Liver (tissue), 9 donors: ENCODE results near the gene GIPC2. TPM values are rescaled to one million over a fixed set of nuclear protein-coding genes. Genes with fewer than 3 reads are reported as not detected.

Source experiments
- DNase-seq: peaks from one replicate; pipeline ENCODE4 v3.0.0-alpha.2; 2017; ENCODE audit warnings: low spot score
- H3K27ac ChIP-seq, 2 donors: one replicate each; pipeline ENCODE4 v1.7.0; 2013; ENCODE audit warnings: inconsistent platforms in 2 of 2, low read length in 2 of 2, control low read depth in 1 of 2, low read depth in 1 of 2, mild to moderate bottlenecking in 1 of 2
- H3K27me3 ChIP-seq, 4 donors: one replicate each; pipeline versions ENCODE4 v1.6.1 to v1.7.0; 2013; ENCODE audit warnings: low read length in 3 of 4, inconsistent platforms in 1 of 4, mild to moderate bottlenecking in 1 of 4, moderate library complexity in 1 of 4; ENCODE audit not compliant: control insufficient read depth in 4 of 4, insufficient read depth in 4 of 4
- H3K36me3 ChIP-seq, 4 donors: one replicate each; pipeline versions ENCODE4 v1.6.1 to v1.7.0; 2013; ENCODE audit warnings: low read length in 3 of 4, mild to moderate bottlenecking in 3 of 4, low read depth in 1 of 4, moderate library complexity in 1 of 4; ENCODE audit not compliant: control insufficient read depth in 4 of 4, insufficient read depth in 3 of 4
- H3K4me1 ChIP-seq, 4 donors: one replicate each; pipeline versions ENCODE4 v1.6.1 to v1.7.0; 2013; ENCODE audit warnings: low read length in 3 of 4, mild to moderate bottlenecking in 3 of 4, moderate library complexity in 1 of 4; ENCODE audit not compliant: control insufficient read depth in 4 of 4, insufficient read depth in 4 of 4
- H3K4me3 ChIP-seq, 3 donors: one replicate each; pipeline versions ENCODE4 v1.6.1 to v1.7.0; 2013; ENCODE audit warnings: low read length in 3 of 3, control low read depth in 1 of 3, low read depth in 1 of 3, mild to moderate bottlenecking in 1 of 3
- H3K9ac ChIP-seq, 2 donors: one replicate each; pipeline ENCODE4 v1.7.0; 2013; ENCODE audit warnings: low read length in 2 of 2, mild to moderate bottlenecking in 2 of 2, moderate library complexity in 2 of 2, control low read depth in 1 of 2, low read depth in 1 of 2
- H3K9me3 ChIP-seq, 4 donors: one replicate each; pipeline versions ENCODE4 v1.6.1 to v1.7.0; 2013; ENCODE audit warnings: low read length in 3 of 4; ENCODE audit not compliant: control insufficient read depth in 4 of 4
- ATF3 ChIP-seq: IDR thresholded peaks from 2 replicates; pipeline ENCODE4 v1.6.1; 2016; ENCODE audit warnings: antibody characterized with exemption
- CTCF ChIP-seq: fragments of 150-350 bp; IDR thresholded peaks from 2 replicates; pipeline ENCODE4 v1.5.1; 2017; ENCODE audit warnings: improper control_type of control experiment, low read depth, low read length; ENCODE audit not compliant: missing input control
- EGR1 ChIP-seq, 2 donors: IDR thresholded peaks; 2 replicates each; pipeline ENCODE4 v1.6.1; 2016 to 2018; ENCODE audit warnings: antibody characterized with exemption in 2 of 2, low read depth in 2 of 2
- FOXA1 ChIP-seq: IDR thresholded peaks from 2 replicates; pipeline ENCODE4 v1.6.1; 2016; ENCODE audit warnings: antibody characterized with exemption
- FOXA2 ChIP-seq: IDR thresholded peaks from 2 replicates; pipeline ENCODE4 v1.6.1; 2016; ENCODE audit warnings: antibody characterized with exemption
- GABPA ChIP-seq, 2 donors: IDR thresholded peaks in 1 of 2; conservative IDR thresholded peaks in 1 of 2; 2 replicates each; pipeline ENCODE4 v1.6.1; 2016; ENCODE audit warnings: antibody characterized with exemption in 2 of 2, mild to moderate bottlenecking in 1 of 2, moderate library complexity in 1 of 2
- HNF4A ChIP-seq, 2 donors: conservative IDR thresholded peaks; 2 replicates each; pipeline ENCODE4 v1.6.1; 2016; ENCODE audit warnings: antibody characterized with exemption in 2 of 2, mild to moderate bottlenecking in 2 of 2
- HNF4G ChIP-seq: IDR thresholded peaks from 2 replicates; pipeline ENCODE4 v1.6.1; 2016; ENCODE audit warnings: antibody characterized with exemption
- JUND ChIP-seq, 2 donors: IDR thresholded peaks; 2 replicates each; pipeline ENCODE4 v1.6.1; 2016; ENCODE audit warnings: antibody characterized with exemption in 2 of 2
- MAX ChIP-seq: IDR thresholded peaks from 2 replicates; pipeline ENCODE4 v1.6.1; 2016; ENCODE audit warnings: antibody characterized with exemption
- NR2F2 ChIP-seq: IDR thresholded peaks from 2 replicates; pipeline ENCODE4 v1.6.1; 2016; ENCODE audit warnings: antibody characterized with exemption
- RAD21 ChIP-seq, 2 donors: IDR thresholded peaks; 2 replicates each; pipeline ENCODE4 v1.6.1; 2016; ENCODE audit warnings: antibody characterized with exemption in 2 of 2, mild to moderate bottlenecking in 2 of 2
- REST ChIP-seq: IDR thresholded peaks from 2 replicates; pipeline ENCODE4 v1.6.1; 2016; ENCODE audit warnings: antibody characterized with exemption, mild to moderate bottlenecking
- RXRA ChIP-seq, 2 donors: IDR thresholded peaks; 2 replicates each; pipeline ENCODE4 v1.6.1; 2017 to 2018; ENCODE audit warnings: antibody characterized with exemption in 2 of 2, mild to moderate bottlenecking in 1 of 2
- SP1 ChIP-seq: IDR thresholded peaks from 2 replicates; pipeline ENCODE4 v1.6.1; 2018; ENCODE audit warnings: antibody characterized with exemption, mild to moderate bottlenecking
- TAF1 ChIP-seq: conservative IDR thresholded peaks from 2 replicates; pipeline ENCODE4 v1.6.1; 2016; ENCODE audit warnings: antibody characterized with exemption, mild to moderate bottlenecking
- YY1 ChIP-seq: IDR thresholded peaks from 2 replicates; pipeline ENCODE4 v1.6.1; 2016; ENCODE audit warnings: antibody characterized with exemption, mild to moderate bottlenecking
- ZBTB33 ChIP-seq: IDR thresholded peaks from 2 replicates; pipeline ENCODE4 v1.6.1; 2016; ENCODE audit warnings: antibody characterized with exemption
- polyA plus RNA-seq, 2 donors: library from polyadenylated mRNA; stranded (reverse) in 1 of 2; unstranded in 1 of 2; fragments of 200-250 nt in 1 of 2; fragments of >200 nt in 1 of 2; fragmentation: Nextera tagmentation in 1 of 2; extraction: Ambion mirVana in 1 of 2; gene quantifications; one replicate each; pipeline versions ENCODE4 v1.2.1 to v1.2.3, GENCODE V29; 2013 to 2015
- total RNA-seq, 2 donors: library from RNA; depleted of rRNA; stranded (reverse); fragments of >200 nt; gene quantifications; one replicate each; pipeline ENCODE4 v1.2.3, GENCODE V29; 2014
- donor health status: healthy.
- donor health status: healthy.
- donor health status: healthy.
- donor health status: healthy.
- donor health status: healthy.

Gene GIPC2
- total and polyA plus RNA-seq, 4 donors: 3.7 to 10.9 (median 6.4) TPM

- DNase-seq: no peak
- peaks cover 0 to 5% (median under 1%) of the 10 kb centered on the region in 4 donors for H3K36me3 ChIP-seq
- TF ChIP-seq NR2F2: no peak
- no peak for TF ChIP-seq SP1
- no peak for TF ChIP-seq YY1
- TF ChIP-seq MAX: no peak
- TF ChIP-seq CTCF: no peak
- no peak for TF ChIP-seq ZBTB33
- no peak for TF ChIP-seq REST
- no peak for TF ChIP-seq RXRA (IDR thresholded peaks at IDR 0.05)
- TF ChIP-seq HNF4A (conservative IDR thresholded peaks at IDR 0.05): no peak
- no peak for TF ChIP-seq RAD21 (IDR thresholded peaks at IDR 0.05)
- TF ChIP-seq GABPA (IDR thresholded peaks at IDR 0.05 in 1 of 2, conservative IDR thresholded peaks at IDR 0.05 in 1 of 2): no peak
- no peak for TF ChIP-seq EGR1 (IDR thresholded peaks at IDR 0.05; ENCODE audit: low read depth in 2 of 2)
- TF ChIP-seq TAF1: no peak
- TF ChIP-seq ATF3: no peak
- no peak for TF ChIP-seq HNF4G
- no peak for TF ChIP-seq FOXA1
- no peak for TF ChIP-seq FOXA2
- no peak for TF ChIP-seq JUND (IDR thresholded peaks at IDR 0.05)
Observed at GRCh38 chr1:78096017-78096416, 50.3 kb downstream of the GIPC2 start.

More at GRCh38 chr1:78096017-78096416, 50.3 kb downstream of the GIPC2 start:
- Histone ChIP-seq H3K27ac (no peak overlapping the region), H3K27me3 (no peaks in the 10 kb centered on the region), H3K9ac (no peak overlapping the region), H3K4me3 (no peak overlapping the region), H3K9me3 (no peaks in the 10 kb centered on the region), H3K4me1 (peaks cover 0 to 2% (median 0%) of the 10 kb centered on the region in 4 donors)
